SKM-1 treated with dmso at 0.1 percent for 144 hours (cell line): ENCODE measurements around the gene STAT5B.

Experiments used
- DNase-seq: peaks from one replicate; lab custom pipeline; 2025; ENCODE audit not compliant: unreplicated experiment; lab: John Stamatoyannopoulos, UW

Gene STAT5B

GRCh38 chr17:42285346-42286050, 9.3 kb upstream of the STAT5B start:
- no peak for DNase-seq

DNA sequence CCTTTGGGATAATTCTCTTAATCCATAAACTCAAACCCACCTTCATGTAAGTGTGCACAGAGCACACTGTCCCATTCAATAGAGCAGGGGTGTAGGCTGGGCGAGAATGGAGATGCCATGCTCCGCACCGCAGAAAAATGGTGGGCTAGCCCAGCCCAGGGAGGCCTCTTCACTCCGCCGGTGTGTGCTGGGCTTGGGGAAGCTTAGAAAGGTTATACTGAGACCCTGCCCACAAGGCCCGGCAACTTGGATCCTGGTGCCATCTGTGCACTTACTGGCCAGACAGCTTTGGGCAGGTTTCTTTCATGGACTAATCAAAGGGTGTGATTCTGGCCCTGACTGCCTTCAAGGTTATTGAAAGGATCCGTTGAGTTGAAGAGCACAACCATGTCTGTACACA, 8.4 kb upstream of the STAT5B start:
- DNase-seq, result no peak

GRCh38 chr17:42284024-42284369, 7.8 kb upstream of the STAT5B start:
- no peak for DNase-seq

GRCh38 chr17:42283241-42284023, 7.2 kb upstream of the STAT5B start:
- DNase-seq, result no peak

GRCh38 chr17:42282478-42283080, 6.4 kb upstream of the STAT5B start:
- DNase-seq, result no peak

DNA sequence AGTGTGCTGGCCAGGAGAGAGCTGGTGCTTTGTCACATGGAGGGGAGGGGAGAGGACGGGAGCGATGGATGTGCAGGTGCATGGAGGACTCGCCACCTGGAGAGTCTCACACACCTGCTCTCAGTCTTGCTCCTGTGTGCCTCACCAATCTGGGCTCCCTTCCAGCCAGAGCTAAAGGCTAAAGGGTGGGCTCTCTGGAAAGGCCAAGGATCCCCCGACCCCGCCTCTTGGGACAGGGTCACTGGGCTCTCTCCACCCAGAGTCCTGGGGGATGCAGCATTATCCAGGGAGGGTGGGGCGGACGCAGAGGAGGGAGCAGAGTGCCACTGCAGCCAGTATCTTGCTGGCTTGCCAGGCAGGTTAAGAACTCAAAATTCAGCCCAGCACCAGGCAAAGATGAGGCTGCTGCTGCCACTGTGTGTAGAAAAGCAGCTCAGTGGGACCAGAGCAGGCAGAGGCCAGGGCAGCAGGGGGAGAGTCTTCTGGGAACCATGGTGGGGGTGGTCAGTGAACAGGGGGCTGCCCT, 5.4 kb upstream of the STAT5B start:
- DNase-seq, result no peak

DNA sequence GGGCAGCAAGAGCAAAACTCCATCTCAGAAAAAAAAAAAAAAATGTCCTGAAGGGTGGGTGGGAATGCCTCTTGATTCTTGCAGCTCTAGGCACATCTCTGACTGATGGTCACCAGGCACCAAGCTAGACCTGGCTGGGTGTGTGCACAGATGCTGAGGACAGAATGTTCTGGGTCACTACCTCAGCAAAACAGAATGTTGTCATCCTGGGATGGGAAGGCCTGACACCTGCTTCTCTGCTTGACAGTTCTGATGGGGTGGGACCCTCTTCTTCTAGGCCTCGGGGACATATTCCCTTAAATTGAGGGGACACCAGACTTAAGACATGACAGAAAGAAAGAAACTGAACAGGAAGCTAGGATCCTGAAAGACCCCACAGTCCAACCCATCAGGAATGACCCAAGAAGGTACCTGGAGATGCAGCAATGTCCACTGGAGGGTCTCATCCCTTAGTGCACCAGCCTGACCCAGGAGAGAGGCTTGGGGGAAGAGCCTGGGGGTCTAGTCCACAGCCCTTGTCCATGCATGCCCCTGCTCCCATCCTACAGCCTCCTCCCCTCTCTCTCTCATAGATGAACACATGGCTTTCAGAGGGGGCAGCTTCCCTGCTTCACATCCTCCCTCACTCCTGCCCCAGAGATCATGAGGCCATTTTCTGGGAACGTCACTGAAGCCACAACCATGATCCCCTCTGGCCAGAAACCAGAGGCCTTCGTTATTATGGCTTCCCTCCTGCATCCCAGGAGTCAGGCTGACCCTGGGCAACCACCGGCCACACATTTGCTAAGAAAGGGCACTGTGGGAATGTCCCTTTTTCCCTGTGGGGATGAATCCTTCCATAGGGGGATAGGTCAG, 3.8 kb upstream of the STAT5B start:
- DNase-seq, result no peak

DNA sequence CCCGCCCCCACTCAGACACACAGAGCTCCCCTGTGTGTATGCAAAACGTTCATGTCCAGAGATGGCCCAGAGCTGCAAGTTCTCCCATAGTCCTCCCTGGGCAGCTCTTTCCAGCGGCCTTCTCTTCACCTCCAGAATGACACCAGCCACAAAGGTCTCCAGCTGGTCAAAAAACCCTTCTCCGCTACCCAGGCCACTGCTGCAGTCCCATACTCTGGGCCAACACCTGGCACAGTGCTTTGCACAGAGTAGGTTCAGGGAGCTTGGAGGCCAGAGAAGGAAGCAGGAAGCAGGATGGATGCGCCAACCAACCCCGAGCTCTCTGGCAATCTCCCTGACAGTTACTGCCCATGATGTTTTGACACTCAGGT, 1.1 kb upstream of the STAT5B start:
- DNase-seq, result peak; percentile 43

GRCh38 chr17:42276609-42277341, 584 bp upstream of the STAT5B start:
- DNase-seq, result peak; percentile 43

DNA sequence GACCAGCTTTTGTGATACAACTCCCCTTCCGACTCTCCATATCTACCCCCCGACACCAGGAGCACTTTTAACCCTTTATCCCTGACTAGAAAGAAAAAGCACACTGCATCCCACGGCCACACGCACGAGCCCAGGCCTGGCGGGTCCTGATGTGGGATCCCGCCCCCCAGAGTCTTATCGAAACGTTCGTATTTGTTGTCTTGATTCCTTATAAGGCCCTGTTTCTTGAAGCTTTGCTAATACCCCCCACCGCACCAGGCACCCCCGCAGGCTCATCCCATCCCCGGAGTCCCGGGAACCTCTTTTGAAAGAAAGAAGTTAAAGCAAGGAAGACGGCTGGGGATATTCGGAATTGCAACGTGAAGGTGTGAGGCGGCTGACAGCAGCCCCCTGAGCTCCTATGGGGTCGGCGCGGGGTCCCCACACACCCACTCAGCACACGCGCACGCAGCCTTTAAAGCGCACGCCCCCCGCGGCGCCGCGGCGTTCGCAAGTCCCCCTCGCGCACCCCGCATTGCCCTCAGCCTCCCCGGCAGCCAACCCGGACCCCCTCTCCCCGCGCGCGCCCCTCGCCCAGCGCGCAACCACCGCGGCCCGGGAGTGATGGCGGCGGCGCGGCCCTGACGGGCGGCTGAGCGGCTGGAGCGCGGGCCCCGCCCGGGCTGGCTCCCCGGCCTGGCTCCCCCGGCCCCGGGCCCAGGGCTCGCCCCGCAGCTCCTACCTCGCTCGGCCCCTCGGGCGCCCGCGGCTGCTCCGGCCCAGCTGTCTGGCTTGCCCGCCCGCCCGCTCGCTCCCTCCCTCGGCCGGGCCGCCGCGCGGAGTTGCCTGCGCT, 448 bp downstream of the STAT5B start:
- no peak for DNase-seq

- DNase-seq, result peak; percentile 23
Measured at GRCh38 chr17:42274812-42275526, 1.2 kb downstream of the STAT5B start.

GRCh38 chr17:42274253-42274542, 2.0 kb downstream of the STAT5B start:
- DNase-seq, result no peak

GRCh38 chr17:42273474-42274252, 2.5 kb downstream of the STAT5B start:
- no peak for DNase-seq

DNA sequence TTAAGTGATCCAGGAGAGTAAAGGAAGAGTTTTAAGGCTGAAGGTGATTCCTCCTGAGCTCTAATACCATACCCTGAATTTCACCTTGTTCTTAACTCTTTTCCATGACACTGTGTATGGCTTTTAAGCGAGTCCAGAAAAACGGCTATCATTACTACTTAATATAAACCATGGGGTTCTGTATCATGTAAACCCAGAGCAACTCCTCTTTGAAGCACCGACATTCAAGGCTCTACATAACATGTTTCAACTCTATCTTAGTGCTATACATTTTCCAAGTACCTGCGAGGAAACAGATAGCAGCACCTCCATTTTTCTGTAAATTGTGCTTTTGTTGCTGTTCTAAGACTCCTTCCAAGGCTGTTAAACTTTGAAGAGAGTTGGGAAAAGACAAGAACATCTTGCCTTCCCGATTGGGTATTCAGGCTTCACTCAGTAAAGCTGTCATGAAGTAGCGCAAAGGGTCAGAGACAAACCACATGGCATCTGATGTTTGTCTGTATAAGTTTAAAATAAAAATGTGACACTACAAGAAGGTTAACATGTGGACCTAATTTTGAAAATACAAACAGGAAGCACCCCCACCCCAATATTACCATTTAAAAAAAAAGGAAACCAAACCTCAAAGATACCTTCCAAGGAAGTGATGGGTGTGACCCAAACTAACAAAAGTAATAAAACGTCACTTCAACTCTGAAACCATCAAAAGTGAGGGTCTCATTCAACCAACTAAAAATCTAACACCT, 3.9 kb downstream of the STAT5B start:
- DNase-seq, result no peak

DNA sequence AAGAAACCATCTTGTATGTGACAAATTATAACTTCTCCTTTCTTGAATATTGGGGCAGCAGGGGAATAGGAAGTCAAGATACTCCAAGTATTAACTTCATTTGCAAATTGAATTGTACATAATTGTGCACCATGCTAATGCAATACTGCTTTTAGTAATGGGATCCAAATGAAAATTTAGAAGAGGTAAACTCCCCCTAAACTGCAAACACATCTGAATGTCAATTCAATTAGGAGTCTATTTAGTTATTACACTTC, 4.5 kb downstream of the STAT5B start:
- DNase-seq, result no peak

DNA sequence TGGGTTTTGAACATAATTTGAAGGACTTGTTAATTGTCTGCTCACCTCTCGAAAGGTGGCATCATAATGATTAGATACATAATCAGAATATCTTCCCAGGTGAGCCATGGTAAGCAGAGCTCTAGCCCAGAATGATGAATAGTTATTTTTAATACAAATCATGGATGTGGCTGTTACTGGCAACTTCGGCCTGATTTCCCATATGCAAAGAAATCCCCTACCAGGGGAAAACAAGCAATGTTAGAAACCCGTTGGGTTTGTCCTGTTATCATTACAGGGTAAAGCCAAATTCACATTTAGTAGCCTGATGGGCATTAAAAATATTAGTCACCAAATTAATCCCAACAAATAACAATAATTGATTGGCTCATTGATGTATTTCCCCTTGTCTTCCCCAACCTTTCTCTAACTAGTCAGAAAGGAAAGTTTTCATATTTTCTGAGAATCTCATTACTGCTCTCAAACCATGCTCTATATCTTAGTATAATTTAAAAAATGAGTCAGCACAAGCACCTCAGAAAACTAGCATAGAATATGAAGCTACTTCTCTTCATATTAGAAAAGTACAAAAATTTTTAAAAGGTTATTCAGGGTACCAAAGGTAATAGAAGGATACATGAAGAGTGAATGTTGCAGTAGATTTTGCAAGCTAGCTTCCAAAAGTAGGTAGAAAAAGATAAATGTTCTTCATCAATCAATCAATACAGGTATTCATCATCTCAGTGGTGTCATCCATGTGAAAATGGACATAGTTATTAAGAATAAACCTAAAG, 5.0 kb downstream of the STAT5B start:
- no peak for DNase-seq

GRCh38 chr17:42270596-42270995, 5.6 kb downstream of the STAT5B start:
- DNase-seq, result no peak
